Femur (tissue), 1 donor: Measurements from ENCODE around the gene MT4.

ENCODE experiments used
- DNase-seq: peaks from one replicate; pipeline ENCODE4 v3.0.0-alpha.2; 2017

The MT4 gene

GRCh38 chr16:56606071-56606475 is 41.2 kb downstream of the MT4 start:
- DNase-seq, result peak; percentile 31

GRCh38 chr16:56606476-56607108 is 41.7 kb downstream of the MT4 start:
- DNase-seq, result no peak

- DNase-seq, result peak; percentile 79
Measured at GRCh38 chr16:56607109-56607618, 42.3 kb downstream of the MT4 start.

- no peak for DNase-seq
Measured at GRCh38 chr16:56607675-56608042, 42.8 kb downstream of the MT4 start.

- DNase-seq, result peak; percentile 95
Measured at GRCh38 chr16:56608043-56608875, 43.4 kb downstream of the MT4 start, which contains the start of gene MT2A. TSS of gene MT2A (plus strand) at chr16:56608584. CDS start at chr16:56608656, 72 bp downstream.

GRCh38 chr16:56608876-56609462 is 44.1 kb downstream of the MT4 start:
- DNase-seq, result peak; percentile 39

GRCh38 chr16:56609463-56609921 is 44.6 kb downstream of the MT4 start:
- DNase-seq, result peak; percentile 85

GRCh38 chr16:56610017-56610608 is 45.2 kb downstream of the MT4 start:
- peak; percentile 62 for DNase-seq

- DNase-seq, result no peak
Measured at GRCh38 chr16:56610609-56611111, 45.8 kb downstream of the MT4 start.

- peak; percentile 38 for DNase-seq
Measured at GRCh38 chr16:56611281-56611833, 46.5 kb downstream of the MT4 start.

GRCh38 chr16:56613706-56614105 is 48.8 kb downstream of the MT4 start:
- no peak for DNase-seq

- no peak for DNase-seq
Measured at GRCh38 chr16:56614549-56614991, 49.7 kb downstream of the MT4 start.

GRCh38 chr16:56615353-56615752 is 50.5 kb downstream of the MT4 start:
- no peak for DNase-seq

GRCh38 chr16:56616608-56617211 is 51.8 kb downstream of the MT4 start:
- DNase-seq, result no peak

- peak; percentile 82 for DNase-seq
Measured at GRCh38 chr16:56617212-56618085, 52.6 kb downstream of the MT4 start.

GRCh38 chr16:56618138-56618537 is 53.3 kb downstream of the MT4 start:
- DNase-seq, result no peak
